ENCODE results near the gene SLF1.
"Not testable (repeated sequence)": the region's sequence is repeated elsewhere in the genome, so short reads cannot be mapped to it uniquely, and the experiment has no call there.

SLF1 gene

DNA sequence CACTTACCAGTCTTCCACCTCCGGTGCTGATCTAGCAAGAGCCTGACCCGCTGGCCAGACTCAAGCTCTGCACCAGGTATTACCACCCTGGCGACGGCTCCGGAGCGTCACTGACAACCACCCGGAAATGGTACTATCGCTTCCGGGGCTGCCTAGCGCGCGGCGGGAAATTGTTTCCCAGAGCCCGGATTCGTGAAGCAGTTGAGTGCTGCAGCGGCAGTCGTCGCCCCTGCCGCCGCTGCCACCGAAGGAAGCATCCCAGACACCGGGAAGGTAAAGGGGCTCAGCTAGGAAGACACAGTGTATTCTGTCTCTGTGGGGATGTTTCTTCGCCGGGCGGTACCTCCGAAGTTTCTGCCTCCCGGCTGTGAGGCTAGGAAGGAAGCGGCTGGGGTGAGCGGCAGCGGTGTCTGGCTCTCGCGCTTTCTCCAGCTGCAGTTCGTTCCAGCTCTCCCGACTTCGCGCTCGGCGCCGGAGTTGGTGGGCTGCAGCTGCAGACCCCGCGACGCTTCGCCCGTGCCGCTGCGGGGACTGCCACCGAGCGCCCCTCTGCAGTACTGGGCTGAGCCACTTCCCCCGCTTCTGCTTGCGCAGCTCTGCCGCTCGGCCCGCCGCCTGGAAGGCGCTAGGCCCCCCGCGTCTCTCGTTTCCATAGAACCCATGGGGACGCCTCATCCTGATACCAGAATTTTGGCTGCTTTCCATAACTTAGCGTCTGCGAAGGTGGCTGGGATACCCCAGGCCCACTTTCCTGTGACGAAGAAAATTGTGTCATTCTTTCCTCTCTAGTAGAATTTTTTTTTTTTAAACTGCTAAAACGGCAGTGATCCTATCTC lies at the start of gene SLF1, which contains the start of gene KIAA0825:
TSS of gene SLF1 (plus strand) at position 177 of the 836 bp plus-strand sequence. CDS start 10,142 bp downstream, outside the sequence.
TSS of gene KIAA0825 (minus strand) at position 112 of the 836 bp plus-strand sequence. CDS start 81,478 bp downstream, outside the sequence.
- peak; percentile 95 for DNase-seq

DNA sequence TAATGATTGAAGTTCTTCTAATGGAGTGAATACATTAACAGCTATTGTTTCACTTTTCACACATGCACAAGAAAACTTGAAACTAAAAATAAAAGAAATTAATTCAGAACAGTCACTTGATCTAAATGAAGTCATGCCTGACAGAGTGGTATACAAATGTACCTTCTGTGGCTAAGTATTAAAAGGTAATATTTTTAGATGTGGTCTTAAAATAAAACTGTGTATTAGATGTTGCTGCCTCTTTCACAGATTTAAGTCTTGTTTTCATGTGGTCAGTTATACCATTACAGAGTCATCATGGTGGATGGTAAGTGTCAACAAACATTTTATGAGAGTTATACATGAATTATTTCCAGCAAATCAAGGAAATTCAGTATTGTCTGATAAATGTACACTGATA lies 47.1 kb upstream of the SLF1 start:
- DNase-seq: no peak

DNA sequence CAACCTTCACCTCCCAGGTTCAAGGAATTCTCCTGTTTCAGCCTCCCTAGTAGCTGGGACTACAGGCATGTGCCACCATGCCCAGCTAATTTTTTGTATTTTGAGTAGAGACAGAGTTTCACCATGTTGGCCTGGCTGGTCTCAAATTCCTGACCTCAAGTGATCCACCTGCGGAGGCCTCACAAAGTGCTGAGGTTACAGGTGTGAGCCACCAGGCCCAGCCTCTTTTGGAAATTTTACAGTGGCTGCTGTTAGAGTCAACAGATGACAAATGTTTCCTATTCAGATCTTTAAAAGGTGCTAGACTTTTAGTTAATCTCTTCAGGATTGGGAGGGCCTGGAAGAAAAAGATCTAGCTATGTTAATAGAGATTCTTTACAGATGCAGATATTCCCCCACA lies 45.1 kb upstream of the SLF1 start:
- not testable (repeated sequence) for DNase-seq

DNA sequence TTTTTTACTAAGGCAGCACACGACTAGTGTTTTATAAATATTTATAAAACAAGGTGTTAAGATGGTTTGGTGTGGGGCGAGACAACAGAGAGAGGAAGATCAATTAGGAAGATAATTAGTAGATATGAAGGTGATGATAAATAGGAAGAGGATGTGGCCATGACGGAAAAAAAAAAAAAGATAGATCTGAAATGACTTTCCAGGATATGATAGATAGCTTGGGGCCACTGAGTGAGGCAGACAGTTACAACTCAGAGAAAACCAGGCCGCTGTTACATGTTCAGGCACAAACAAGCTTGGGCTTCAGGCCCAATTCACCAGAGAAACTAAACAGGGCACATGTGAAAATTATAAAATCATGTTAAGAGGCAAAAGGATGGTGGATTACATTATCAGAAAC lies 43.3 kb upstream of the SLF1 start:
- no peak for DNase-seq

DNA sequence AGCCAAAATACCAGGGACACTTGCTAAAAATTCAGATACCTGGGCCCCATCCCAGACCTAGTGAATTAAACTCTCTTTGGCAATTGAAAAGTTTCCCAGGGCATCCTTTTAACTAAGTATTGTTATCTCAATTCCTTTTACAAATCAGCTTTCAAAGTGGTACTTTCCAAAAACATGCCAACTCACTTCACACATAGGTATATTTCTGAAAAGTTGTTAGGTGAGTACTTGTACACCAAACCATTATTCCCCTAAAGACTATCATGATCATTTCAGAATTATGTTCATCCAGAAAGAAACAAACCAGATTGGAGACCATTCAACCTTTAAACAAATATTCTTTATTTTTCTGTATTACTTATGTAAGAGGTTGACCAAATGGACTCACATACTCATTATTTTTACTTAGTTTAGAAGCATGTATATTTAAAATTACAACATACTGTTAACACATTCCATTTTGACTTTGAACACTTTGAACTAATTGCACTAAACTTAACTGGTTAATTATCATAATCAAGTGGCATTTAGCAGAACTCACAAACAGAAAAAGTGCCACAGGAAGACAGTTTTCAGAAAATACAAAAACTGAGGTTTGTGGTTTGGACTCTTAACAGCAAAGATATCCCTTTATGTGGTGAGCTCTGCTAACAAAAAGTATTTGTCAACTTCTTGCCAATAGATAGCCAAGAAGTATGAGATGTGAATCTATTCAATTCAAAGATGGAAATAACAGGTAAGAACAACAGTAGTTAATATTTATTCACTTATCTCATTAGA lies 40.8 kb upstream of the SLF1 start:
- no peak for DNase-seq

DNA sequence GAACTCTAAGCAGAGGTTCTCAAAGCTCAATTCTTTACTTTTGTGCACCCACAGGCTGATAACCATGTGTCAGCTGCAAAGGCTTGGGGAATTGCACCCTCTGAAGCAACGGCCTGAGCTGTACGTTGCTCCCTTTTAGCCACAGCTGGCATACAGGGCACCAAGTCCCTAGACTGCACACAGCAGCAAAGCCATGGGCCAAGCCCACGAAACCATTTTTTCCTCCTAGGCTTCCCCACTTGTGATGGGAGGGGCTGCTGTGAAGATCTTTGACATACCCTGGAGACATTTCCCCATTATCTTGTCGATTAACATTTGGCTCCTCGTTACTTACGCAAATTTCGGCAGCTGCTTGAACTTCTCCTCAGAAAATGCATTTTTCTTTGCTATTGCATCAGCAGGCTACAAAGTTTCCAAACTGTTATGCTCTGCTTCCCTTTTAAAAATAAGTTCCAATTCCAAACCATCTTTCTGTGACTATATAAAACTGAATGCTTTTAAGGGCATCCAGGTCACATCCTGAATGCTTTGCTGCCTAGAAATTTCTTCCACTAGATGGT lies 23.1 kb upstream of the SLF1 start:
- no peak for DNase-seq

DNA sequence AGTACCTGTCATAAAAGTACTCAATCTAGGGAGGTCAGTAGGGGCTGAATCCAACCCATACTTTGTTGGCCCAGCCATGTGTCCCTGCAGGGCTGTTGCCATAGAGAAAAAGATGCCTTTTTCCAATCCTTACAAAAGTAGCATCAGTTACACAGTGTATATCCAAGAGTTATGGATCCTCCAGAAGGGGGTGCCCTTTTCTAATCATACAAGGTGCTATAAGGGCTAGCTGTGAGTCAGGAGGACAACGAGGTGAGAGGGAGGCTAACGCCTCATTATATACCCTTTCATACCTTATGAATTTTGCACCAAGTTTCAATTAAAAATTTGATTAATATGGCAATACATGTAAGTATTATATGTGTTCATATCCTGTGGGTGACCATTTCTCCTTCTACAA lies 4.9 kb upstream of the SLF1 start:
- no peak for DNase-seq

DNA sequence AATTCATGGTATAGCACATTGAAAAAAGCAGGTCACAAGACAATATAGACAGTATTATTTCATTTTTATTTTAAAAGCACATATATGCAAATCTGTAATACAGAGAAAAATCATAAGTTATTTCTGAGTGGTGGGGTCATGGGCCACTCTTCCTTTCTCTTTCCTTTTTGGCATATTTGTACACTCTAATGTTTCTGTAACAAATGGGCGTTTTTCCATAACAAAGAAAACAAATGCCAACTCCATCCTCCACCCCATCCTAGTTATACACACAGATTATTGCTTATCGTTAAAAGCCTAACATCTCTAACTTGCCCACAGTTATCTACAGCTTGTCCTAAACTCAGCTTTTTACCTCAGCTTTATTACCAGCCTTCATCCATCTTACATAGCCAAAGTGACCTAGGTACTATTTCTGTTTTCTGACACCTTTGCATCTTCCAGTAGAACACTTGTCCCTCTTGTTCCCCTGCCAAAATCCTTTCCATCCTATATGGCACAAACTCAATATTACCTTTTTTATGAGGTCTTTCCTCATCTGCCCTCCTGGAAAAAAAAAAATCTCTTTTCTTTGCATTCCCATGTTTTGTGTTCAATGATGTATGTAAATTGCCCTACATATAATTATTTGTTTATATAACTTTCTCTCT lies 4.2 kb upstream of the SLF1 start:
- DNase-seq: no peak

DNA sequence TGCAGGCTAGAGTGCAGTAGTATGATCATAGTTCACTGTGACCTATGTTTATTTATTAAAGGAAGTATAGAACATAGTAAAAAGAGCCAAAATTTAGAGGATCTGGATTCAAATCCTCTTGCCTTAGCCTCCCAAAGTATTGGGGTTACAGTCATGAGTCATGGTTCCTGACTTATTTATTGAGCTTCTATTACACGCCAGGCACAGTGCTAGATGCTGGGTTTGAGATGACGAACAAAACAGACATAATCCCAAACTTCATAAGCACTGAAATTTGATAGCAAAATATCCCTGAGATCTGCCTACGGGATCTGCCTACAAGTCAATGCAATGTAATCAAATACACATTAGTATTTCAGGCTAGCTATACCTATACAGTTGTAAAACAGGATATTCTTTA lies 2.6 kb upstream of the SLF1 start:
- DNase-seq: no peak

DNA sequence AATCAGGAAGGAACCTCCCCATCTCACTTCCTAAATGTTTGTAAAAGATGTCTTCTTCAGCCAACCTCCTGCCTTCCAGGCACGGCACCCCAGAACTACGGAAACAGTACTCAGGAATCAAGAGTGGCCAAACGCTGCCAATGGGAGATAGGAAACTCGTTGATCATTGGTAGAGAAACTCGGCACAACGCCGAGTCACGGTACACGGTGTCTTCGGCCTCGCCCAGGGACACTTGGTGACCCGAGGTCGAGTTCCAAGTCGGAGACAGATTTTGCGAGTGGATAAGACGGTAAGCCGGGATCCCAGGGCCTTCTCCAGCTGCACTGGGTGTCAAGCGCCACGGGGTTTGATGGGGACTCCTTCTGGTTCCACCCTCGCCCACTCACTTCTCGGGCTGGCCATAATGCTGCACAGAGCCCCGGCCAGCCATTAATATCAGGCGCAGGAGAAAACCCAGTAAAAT lies 408 bp upstream of the SLF1 start:
- no peak for DNase-seq

DNA sequence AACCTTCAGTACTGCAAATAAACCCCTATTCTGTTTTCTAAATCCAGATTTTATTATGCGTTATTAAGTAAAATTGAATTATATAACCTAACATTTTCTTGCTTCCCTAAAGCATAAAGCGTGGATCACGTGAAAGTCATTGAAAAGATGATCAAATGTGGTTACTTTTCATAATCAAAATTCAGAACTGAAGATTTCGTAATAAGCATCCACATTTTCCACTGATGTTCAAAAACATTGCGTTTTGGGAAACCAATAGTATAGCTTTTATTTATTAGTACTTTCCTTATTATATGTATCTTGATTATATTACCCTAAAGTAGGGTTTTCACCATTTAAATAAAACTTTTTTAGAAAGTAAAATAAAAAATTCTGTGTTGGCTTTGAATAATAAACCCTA lies 1.8 kb downstream of the SLF1 start:
- no peak for DNase-seq

DNA sequence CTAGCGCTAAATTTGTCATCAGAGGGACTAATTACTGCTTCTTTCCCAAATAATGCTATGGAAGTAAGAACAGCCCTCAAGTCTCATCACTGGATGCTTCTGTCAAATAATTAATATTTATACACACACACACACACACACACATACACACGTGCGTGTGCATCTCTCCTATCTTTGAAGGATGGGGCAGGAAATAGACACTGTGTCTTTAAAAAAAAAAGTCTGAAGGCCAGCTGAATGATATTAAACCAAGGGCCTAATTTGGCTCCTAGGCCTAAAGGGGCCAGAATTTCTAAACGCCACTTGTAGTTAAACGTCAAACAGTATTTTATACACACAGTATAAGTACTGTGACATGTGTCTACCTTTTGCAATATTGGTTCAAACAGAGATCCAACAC lies 3.3 kb downstream of the SLF1 start:
- no peak for DNase-seq

DNA sequence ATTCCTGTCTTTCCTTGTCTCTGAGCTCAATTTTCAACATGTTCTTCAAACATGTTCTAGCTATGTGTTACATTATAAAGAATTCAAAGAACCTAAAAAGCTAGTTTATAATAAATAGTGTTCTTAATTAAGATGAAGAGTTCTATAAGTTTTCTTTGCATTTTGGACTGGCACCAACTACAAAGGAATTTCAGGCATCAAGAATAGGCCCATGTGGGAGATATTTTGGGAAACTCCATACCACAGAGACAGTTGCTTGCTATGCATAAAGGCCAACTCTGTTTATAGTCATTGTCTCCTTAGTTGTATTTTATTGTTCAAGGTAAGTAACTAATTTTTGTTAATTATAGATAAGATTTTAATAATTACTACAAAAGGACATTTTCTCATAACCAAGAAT lies 4.5 kb downstream of the SLF1 start:
- no peak for DNase-seq

DNA sequence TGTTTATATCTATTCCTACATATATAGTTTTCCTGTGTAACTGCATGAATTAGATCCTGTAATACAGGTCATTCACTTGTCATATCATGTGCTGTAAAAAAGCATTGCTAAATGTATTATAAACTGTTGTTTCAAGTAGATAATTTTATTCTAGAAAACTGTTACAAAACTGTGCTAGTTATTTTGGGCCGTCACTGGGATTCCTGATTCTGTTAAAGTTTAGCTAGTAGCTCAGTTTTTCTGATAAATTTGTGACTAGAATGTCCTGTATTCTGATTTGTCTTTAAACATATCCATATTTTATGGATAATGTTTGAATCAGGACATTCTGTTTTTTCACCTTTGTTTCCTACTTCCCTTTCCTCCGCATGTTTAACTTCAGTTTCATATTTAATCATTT lies 5.4 kb downstream of the SLF1 start:
- DNase-seq: no peak

DNA sequence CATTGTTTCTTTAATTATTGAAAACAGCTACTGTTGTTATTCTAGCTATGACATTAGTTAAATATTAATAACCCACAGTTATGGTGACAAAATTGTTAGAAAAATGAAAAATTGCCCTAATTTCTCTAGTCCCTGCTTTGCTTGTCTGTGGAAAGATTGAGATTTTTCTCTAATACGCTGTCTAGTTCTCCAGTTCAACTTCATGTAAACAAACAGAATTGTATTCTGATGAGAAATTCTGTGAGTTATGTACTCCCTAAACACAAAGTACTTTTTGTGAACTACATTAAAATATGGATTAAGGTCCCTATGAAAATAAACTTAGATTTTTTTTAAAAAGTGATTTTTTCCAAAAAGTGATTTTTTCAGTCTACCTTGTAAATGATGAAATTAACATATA lies 8.7 kb downstream of the SLF1 start:
- no peak for DNase-seq

DNA sequence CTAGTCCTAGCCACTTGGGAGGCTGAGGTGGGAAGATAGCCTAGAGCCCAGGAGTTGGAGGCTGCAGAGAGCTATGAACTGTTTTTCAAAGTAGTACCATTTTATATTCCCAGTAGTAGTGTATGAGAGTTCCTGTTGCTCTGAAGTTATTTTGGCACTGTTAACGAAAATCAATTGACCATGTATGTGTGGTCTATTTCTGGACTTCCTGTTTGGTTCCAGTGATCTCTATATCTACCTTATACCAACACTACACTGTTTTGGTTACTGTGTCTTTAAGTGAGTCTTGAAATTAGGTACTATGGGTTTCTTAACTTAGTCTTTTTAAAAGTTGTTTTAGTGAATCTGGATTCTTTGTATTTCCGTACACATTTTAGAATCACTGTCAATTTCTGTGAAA lies 13.6 kb downstream of the SLF1 start:
- DNase-seq: no peak

DNA sequence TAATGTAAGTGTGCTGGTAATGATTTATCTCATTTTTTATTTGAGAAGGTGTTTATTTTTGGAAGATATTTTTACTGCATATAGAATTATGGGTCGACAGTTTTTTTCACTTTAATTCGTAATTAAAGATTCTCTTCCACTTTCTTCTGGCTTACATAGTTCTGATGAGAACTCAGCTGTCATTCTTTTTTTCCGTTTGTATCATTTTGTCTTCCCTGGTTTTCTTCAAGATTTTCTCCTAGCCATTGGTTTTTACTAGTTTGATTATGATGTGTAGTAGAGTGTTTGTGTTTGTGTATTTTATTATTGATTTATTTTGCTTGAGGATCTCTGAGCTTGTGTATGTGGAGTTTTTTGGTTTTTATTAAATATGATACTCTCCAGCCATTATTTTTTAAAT lies 21.7 kb downstream of the SLF1 start:
- DNase-seq: no peak

DNA sequence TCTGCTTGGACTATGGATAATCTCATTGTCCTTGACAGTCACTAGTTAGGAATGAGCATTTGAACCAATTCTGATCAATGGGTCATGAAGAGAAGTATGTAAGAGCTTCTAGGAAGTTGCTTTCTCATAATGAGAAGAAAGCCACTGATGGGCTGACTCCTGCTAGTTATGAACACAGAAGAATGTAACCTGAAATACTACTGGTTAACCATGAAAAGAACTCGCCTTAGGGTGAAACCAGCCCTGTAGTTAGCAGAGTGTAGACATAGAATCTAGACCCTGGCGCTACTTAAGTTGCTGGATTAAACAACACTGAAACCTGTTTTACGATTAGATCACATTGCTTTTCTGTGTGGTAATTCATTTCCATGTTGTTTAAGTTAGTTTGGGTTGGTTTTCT lies 26.6 kb downstream of the SLF1 start:
- no peak for DNase-seq

DNA sequence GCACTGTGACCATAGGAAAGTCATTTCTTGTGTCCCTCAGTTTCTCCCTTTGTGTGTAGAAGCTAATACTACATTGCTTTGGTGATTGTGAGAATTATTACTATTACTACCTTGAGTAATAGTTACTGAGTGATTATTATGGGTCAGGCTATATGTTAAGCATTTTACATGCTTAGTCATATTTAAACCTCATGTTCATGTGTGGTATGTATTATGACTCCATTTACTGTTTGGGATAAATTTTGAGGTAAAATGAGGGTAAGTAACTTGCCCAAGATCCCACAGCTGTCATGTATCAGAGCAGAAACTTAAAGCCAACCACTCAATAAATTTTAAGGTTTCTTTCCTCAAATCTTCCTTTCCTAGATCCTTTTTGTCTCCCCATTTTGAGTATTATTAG lies 28.3 kb downstream of the SLF1 start:
- DNase-seq: no peak

DNA sequence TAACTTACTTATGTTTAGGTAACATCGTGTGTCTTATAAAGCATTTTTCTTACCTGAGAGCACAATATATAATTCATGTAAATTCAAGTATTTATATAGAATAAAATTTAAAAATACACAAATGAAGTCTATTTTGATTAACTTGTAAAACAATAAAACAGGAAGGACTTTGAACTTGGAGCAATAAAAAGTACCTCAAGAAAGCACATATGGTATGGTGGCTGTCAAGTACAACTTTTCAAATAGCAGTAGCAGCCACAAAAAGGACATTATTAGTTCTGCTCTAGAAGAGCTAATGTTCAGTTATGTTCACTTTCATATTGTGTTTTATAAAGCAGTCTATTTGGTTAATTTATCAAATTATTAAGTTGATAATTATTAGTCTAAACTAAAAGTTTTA lies 31.4 kb downstream of the SLF1 start:
- no peak for DNase-seq

DNA sequence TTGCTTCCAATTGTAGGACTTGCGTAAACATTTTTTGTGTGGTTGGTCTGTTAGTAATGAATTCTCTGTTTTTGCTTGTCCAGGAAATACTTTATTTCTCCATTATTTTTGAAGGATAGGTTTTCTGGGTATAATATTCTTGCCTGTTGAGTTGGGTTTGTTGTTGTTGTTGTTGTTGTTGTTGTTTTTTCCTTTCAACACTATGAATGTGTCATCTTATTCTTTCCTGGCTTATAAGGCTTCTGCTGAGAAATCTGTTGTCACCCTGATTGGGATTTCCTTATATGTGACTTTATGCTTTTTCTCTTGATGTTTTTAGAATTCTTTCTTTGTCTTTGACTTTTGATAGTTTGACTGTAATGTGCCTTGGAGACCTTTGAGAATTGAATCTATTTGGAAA lies 39.8 kb downstream of the SLF1 start:
- DNase-seq: no peak

DNA sequence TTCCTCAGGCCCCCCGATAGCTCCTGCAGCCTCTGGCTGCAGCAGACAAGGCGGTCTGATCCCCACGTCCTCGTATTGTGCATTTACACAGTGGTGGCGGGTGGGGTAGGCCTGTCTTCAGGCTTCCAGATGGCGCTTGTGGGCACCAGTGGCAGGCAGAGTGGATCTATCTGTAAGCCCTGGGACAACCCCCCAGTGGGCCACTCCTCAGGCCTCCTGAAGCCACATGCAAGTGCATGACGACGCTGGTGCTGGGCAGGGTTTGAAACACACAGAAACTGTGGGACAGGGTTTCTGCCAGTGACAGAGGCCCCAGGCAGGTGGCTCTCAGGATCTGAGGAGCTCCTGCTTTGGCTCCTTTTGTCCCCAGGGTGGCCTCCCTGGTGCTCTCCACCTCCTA lies 42.0 kb downstream of the SLF1 start:
- no peak for DNase-seq

DNA sequence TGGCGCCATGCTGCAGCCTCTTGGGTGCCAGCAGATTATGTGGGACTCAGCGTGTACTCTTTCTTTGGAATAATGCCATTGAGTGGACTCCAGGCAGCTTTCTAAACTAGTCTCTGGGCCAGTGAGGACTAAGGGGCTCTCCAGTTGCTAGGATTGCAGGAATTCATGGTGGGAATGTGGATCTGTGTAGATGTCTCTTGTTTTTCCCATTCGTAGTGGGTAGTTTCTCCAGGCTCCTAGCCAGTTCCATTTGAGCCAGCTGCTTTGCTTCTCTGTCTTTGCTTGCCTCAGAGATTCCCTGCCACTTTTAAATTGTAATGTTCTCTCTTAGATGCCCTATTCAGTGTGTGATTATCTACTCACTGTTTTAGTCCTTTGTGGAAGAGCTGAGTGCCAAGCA lies 42.6 kb downstream of the SLF1 start:
- no peak for DNase-seq
